A549 (cell line): ENCODE measurements around the gene CCL4. TPM values are rescaled to one million over a fixed set of nuclear protein-coding genes. Genes with fewer than 3 reads are reported as not detected.

Source experiments
- ATAC-seq, 2 experiments: fragments of 200-7000 bp in 1 of 2; fragments of >200 bp in 1 of 2; cut with Nextera tagmentation in 1 of 2; cut with Tn5 transposase in 1 of 2; 3 replicates each; pipeline versions ENCODE4 v1.8.0 to v1.9.1; 2018 to 2020; ENCODE audit warnings: mild to moderate bottlenecking in 1 of 2, moderate library complexity in 1 of 2
- CTCF ChIA-PET: fragments of 300-600 bp; sonication (Branson Sonifier 250); formaldehyde crosslinking; extraction: SDS; loops from one replicate; lab custom pipeline; 2021; ENCODE audit warnings: antibody characterized with exemption, inconsistent platforms; lab: Yijun Ruan, JAX
- POLR2A ChIA-PET: fragments of 350-600 bp; formaldehyde crosslinking; extraction: SDS; loops from one replicate; lab custom pipeline; 2021; ENCODE audit warnings: antibody characterized with exemption, inconsistent platforms; lab: Yijun Ruan, JAX
- DNase-seq, 2 experiments: peaks; one replicate each; pipeline versions ENCODE4 v3.0.0 to v3.0.0-alpha.2; 2011 to 2016; ENCODE audit warnings: low read depth in 1 of 2, low spot score in 1 of 2
- FAIRE-seq: peaks from 2 replicates; lab custom pipeline; 2011; peaks lifted over from hg19 to GRCh38; lab: Jason Lieb, UNC
- H3K27ac ChIP-seq, 2 experiments: fragments of >200 bp; sonication (Bioruptor Twin); formaldehyde crosslinking; 3 replicates each; pipeline ENCODE4 v1.5.1; 2016 to 2017
- H3K4me1 ChIP-seq: fragments of >200 bp; sonication (Bioruptor Twin); formaldehyde crosslinking; 3 replicates; pipeline ENCODE4 v1.6.1; 2016
- H3K4me2 ChIP-seq: fragments of >200 bp; sonication (Bioruptor Twin); formaldehyde crosslinking; 3 replicates; pipeline ENCODE4 v1.6.1; 2016
- H3K4me3 ChIP-seq: fragments of >200 bp; sonication (Bioruptor Twin); formaldehyde crosslinking; 3 replicates; pipeline ENCODE4 v1.5.1; 2016
- H3K9me3 ChIP-seq: fragments of >200 bp; sonication (Bioruptor Twin); formaldehyde crosslinking; 3 replicates; pipeline ENCODE4 v1.6.1; 2016
- ATOH8 ChIP-seq: fragments of 250-450 bp; sonication (Bioruptor Pico); IDR thresholded peaks from 2 replicates; pipeline ENCODE4 v1.5.0; 2020; ENCODE audit warnings: low read depth, mild to moderate bottlenecking, moderate library complexity
- BCL3 ChIP-seq: fragments of >200 bp; sonication (Bioruptor Twin); formaldehyde crosslinking; IDR thresholded peaks from 3 replicates; pipeline ENCODE4 v1.6.1; 2016
- BHLHE40 ChIP-seq: IDR thresholded peaks from 2 replicates; pipeline ENCODE4 v1.6.1; 2012; ENCODE audit warnings: low read depth, low read length, inconsistent platforms
- CBX2 ChIP-seq: fragments of 200-600 bp; sonication (generic); IDR thresholded peaks from 2 replicates; pipeline ENCODE4 v1.6.1; 2016; ENCODE audit warnings: low read depth, mild to moderate bottlenecking, borderline replicate concordance
- CEBPB ChIP-seq, 2 experiments: fragments of >200 bp in 1 of 2; sonication (Bioruptor Twin) in 1 of 2; formaldehyde crosslinking in 1 of 2; IDR thresholded peaks; 2 replicates each; pipeline ENCODE4 v1.6.1; 2012 to 2016
- CHD2 ChIP-seq: fragments of 150-350 bp; IDR thresholded peaks from 2 replicates; pipeline ENCODE4 v1.6.1; 2014; ENCODE audit warnings: low read length; ENCODE audit not compliant: partially characterized antibody
- CTCF ChIP-seq: fragments of >200 bp; sonication (Bioruptor Twin); formaldehyde crosslinking; IDR thresholded peaks from 3 replicates; pipeline ENCODE4 v1.5.1; 2016
- E2F6 ChIP-seq: IDR thresholded peaks from 2 replicates; pipeline ENCODE4 v1.6.1; 2012; ENCODE audit warnings: low read depth, borderline replicate concordance
- EHMT2 ChIP-seq: fragments of 200-600 bp; sonication (generic); IDR thresholded peaks from 2 replicates; pipeline ENCODE4 v1.6.1; 2016; ENCODE audit warnings: antibody characterized with exemption, low read depth, mild to moderate bottlenecking, moderate library complexity
- EP300 ChIP-seq, 2 experiments: fragments of >200 bp; sonication (Bioruptor Twin); formaldehyde crosslinking; IDR thresholded peaks; 2 replicates in 1 of 2; 3 replicates in 1 of 2; pipeline ENCODE4 v1.6.1; 2016 to 2017
- GATA3 ChIP-seq: IDR thresholded peaks from 2 replicates; pipeline ENCODE4 v1.6.1; 2012; ENCODE audit warnings: borderline replicate concordance
- HDAC2 ChIP-seq: fragments of 200-600 bp; sonication (generic); IDR thresholded peaks from 2 replicates; pipeline ENCODE4 v1.6.1; 2016
- HOXA7 ChIP-seq: fragments of 250-450 bp; sonication (Bioruptor Pico); IDR thresholded peaks from 2 replicates; pipeline ENCODE4 v1.5.0; 2020; ENCODE audit warnings: mild to moderate bottlenecking, moderate library complexity
- HOXB5 ChIP-seq: fragments of 250-450 bp; sonication (Bioruptor Pico); IDR thresholded peaks from 2 replicates; pipeline ENCODE4 v1.5.0; 2020; ENCODE audit warnings: mild to moderate bottlenecking, moderate library complexity
- JUN ChIP-seq, 2 experiments: fragments of >200 bp; sonication (Bioruptor Twin); formaldehyde crosslinking; IDR thresholded peaks; 2 replicates in 1 of 2; 3 replicates in 1 of 2; pipeline ENCODE4 v1.6.1; 2016 to 2017
- KDM1A ChIP-seq: fragments of 200-600 bp; sonication (generic); IDR thresholded peaks from 2 replicates; pipeline ENCODE4 v1.6.1; 2016; ENCODE audit warnings: low read depth, mild to moderate bottlenecking
- MAFK ChIP-seq: fragments of 450-650 bp; IDR thresholded peaks from 2 replicates; pipeline ENCODE4 v1.6.1; 2014; ENCODE audit not compliant: partially characterized antibody
- MAX ChIP-seq: IDR thresholded peaks from 2 replicates; pipeline ENCODE4 v1.6.1; 2012
- MYC ChIP-seq: IDR thresholded peaks from 2 replicates; pipeline ENCODE4 v1.6.1; 2012; ENCODE audit warnings: mild to moderate bottlenecking, inconsistent platforms, low read length, improper control_type of control experiment, borderline replicate concordance
- NFE2L2 ChIP-seq: fragments of 150-350 bp; conservative IDR thresholded peaks from 2 replicates; pipeline ENCODE4 v1.6.1; 2014; ENCODE audit warnings: low read length
- NR3C1 ChIP-seq: fragments of >200 bp; sonication (Bioruptor Twin); formaldehyde crosslinking; IDR thresholded peaks from 3 replicates; pipeline ENCODE4 v1.6.1; 2017
- RARB ChIP-seq: fragments of 250-450 bp; sonication (Bioruptor Pico); IDR thresholded peaks from 2 replicates; pipeline ENCODE4 v1.8.0; 2021; ENCODE audit warnings: mild to moderate bottlenecking, moderate library complexity
- RFX5 ChIP-seq: fragments of 450-650 bp; IDR thresholded peaks from 2 replicates; pipeline ENCODE4 v1.7.1; 2014; ENCODE audit warnings: antibody characterized with exemption, mild to moderate bottlenecking, moderate library complexity
- ZNF302 ChIP-seq: fragments of 250-450 bp; sonication (Bioruptor Pico); IDR thresholded peaks from 2 replicates; pipeline ENCODE4 v1.9.0; 2021; ENCODE audit warnings: inconsistent platforms, mild to moderate bottlenecking, moderate library complexity
- WGBS: methylation state at CpG from one replicate; pipeline ENCODE4 v1.1.6; 2017; ENCODE audit errors: missing lambda C conversion rate; 5-methylcytosine and 5-hydroxymethylcytosine counted together
- polyA plus RNA-seq, 4 experiments: library from polyadenylated mRNA; depleted of rRNA in 3 of 4; stranded (reverse); fragments of >200 nt; fragmentation: RNase III in 1 of 4; extraction: RNeasy Plus Mini Kit Qiagen cat#74134 plus additional on column Dnase treatment in 1 of 4; gene quantifications; 2 replicates in 3 of 4; 3 replicates in 1 of 4; pipeline ENCODE4 v1.2.3, GENCODE V29; 2011 to 2017

CCL4 gene
- polyA plus RNA-seq, 2 of the 4 experiments (the other 2 are of a cell fraction), result not detected

- ChIA-PET CTCF (interaction anchor here (5.2 kb wide), 1 partner anchor 12 kb away, joined by 22 read pairs; no protein-coding TSS in a partner anchor), POLR2A (no interaction called here)
- H3K27ac ChIP-seq, result no peak overlapping the region
- WGBS, result 3% methylated on average over 2 of the region's 2 CpGs
- H3K9me3 ChIP-seq, result no peaks in the 10 kb centered on the region
- no peak overlapping the region for H3K4me2 ChIP-seq
- no peak for TF ChIP-seq EP300 (IDR thresholded peaks at IDR 0.05)
- no peak for TF ChIP-seq KDM1A
- no peak for TF ChIP-seq ZNF302 (CRISPR knock-in tag)
- TF ChIP-seq BHLHE40, result no peak
- TF ChIP-seq EHMT2, result no peak
- no peak for TF ChIP-seq HDAC2
- no peak for TF ChIP-seq BCL3
- TF ChIP-seq RFX5, result no peak
- no peak for TF ChIP-seq HOXB5 (CRISPR knock-in tag)
- TF ChIP-seq JUN (IDR thresholded peaks at IDR 0.05), result no peak
- TF ChIP-seq MAFK, result no peak
- TF ChIP-seq MAX, result no peak
- no peak for TF ChIP-seq NFE2L2
- DNase-seq, result no peak
- ATAC-seq, result no peak
- no peak overlapping the region for H3K4me3 ChIP-seq
- FAIRE-seq, result no peak
- no peaks in the 10 kb centered on the region for H3K4me1 ChIP-seq
Observed at GRCh38 chr17:36060816-36061215, 42.8 kb upstream of the CCL4 start.

- Histone ChIP-seq H3K4me2 (no peak within 1 kb of the TSS), H3K27ac (no peak within 1 kb of the TSS), H3K4me3 (no peak within 1 kb of the TSS), H3K9me3 (no peaks in the 10 kb centered on the region), H3K4me1 (no peaks in the 10 kb centered on the region)
- WGBS, result 6% methylated on average over 5 of the region's 5 CpGs
- TF ChIP-seq ATOH8 (CRISPR knock-in tag) (no peak), MYC (no peak), CHD2 (no peak), E2F6 (no peak), JUN (IDR thresholded peaks at IDR 0.05) (no peak), RARB (CRISPR knock-in tag) (no peak), CEBPB (IDR thresholded peaks at IDR 0.05) (no peak), GATA3 (no peak), CTCF (no peak), CBX2 (no peak), HOXA7 (CRISPR knock-in tag) (no peak), NR3C1 (no peak)
- DNase-seq, result no peak
- POLR2A ChIA-PET, result no interaction called here
- FAIRE-seq, result no peak
- ATAC-seq, result no peak
- CTCF ChIA-PET, result interaction anchor here (0.7 to 5.2 kb wide), 3 partner anchors 9 to 85 kb away, joined by 3 to 22 read pairs (median 6); no protein-coding TSS in a partner anchor
Observed at GRCh38 chr17:36063786-36064541, 39.7 kb upstream of the CCL4 start, which contains the start of gene CCL18. Gene CCL18 (plus strand): TSS chr17:36064272. CDS start chr17:36064343, 71 bp downstream.
